Calu3 (cell line): ENCODE data around the gene FARSA. TPM values are rescaled to one million over a fixed set of nuclear protein-coding genes. Genes with fewer than 3 reads are reported as not detected.

ENCODE experiments used
- BruUV-seq: library from RNA; stranded (reverse); fragments of 400-500 nt; replicated peaks from 2 replicates; lab custom pipeline; 2021; lab: Mats Ljungman, UMichigan
- CTCF ChIA-PET: fragments of 300-600 bp; sonication (Branson Sonifier 250); formaldehyde crosslinking; loops from one replicate; lab custom pipeline; 2022; ENCODE audit warnings: antibody characterized with exemption; lab: Charles Lee
- DNase-seq: peaks from one replicate; pipeline ENCODE4 v3.0.0; 2022
- H3K27ac Mint-ChIP-seq: one replicate; pipeline ENCODE4 v1.8.0; 2022; ENCODE audit warnings: mixed read lengths; ENCODE audit not compliant: unreplicated experiment
- H3K27me3 Mint-ChIP-seq: one replicate; pipeline ENCODE4 v1.8.0; 2022; ENCODE audit warnings: mixed read lengths; ENCODE audit not compliant: unreplicated experiment
- H3K36me3 Mint-ChIP-seq: one replicate; pipeline ENCODE4 v1.8.0; 2022; ENCODE audit warnings: mild to moderate bottlenecking, moderate library complexity, mixed read lengths; ENCODE audit not compliant: insufficient read depth, unreplicated experiment
- H3K4me1 Mint-ChIP-seq: one replicate; pipeline ENCODE4 v1.8.0; 2022; ENCODE audit warnings: mild to moderate bottlenecking, low read depth, mixed read lengths; ENCODE audit not compliant: unreplicated experiment
- H3K4me3 Mint-ChIP-seq: one replicate; pipeline ENCODE4 v1.8.0; 2022; ENCODE audit warnings: mild to moderate bottlenecking, low read depth, moderate library complexity, mixed read lengths; ENCODE audit not compliant: unreplicated experiment
- H3K9me3 Mint-ChIP-seq: one replicate; pipeline ENCODE4 v1.8.0; 2022; ENCODE audit warnings: low read depth, mixed read lengths; ENCODE audit not compliant: unreplicated experiment
- intact Hi-C: fragments of 100-400 bp; cut with micrococcal nuclease; formaldehyde crosslinking; loops from one replicate; pipeline ENCODE4 v1.10.0; 2022; ENCODE audit not compliant: unreplicated experiment
- total RNA-seq: library from RNA; stranded (reverse); gene quantifications from 2 replicates; pipeline ENCODE4 v1.2.3, GENCODE V29; 2022
- TF ChIP-seq, protein P1 (sequence below): fragments of 200-600 bp; IDR thresholded peaks from one replicate; pipeline ENCODE4 v1.8.0; 2022; ENCODE audit warnings: antibody characterized with exemption; ENCODE audit not compliant: unreplicated experiment

FARSA gene
- total RNA-seq, 1 experiment from 2014 or later, result 72.8 TPM

- peaks cover 39% of the 10 kb centered on the region for H3K36me3 Mint-ChIP-seq
- H3K27ac Mint-ChIP-seq, result peak overlapping the region; percentile 74
- intact Hi-C loops, result no loop called here
- H3K4me3 Mint-ChIP-seq, result peak overlapping the region; percentile 73
- CTCF ChIA-PET, result no interaction called here
- H3K4me1 Mint-ChIP-seq, result peaks cover 7% of the 10 kb centered on the region
- H3K9me3 Mint-ChIP-seq, result peaks cover 3% of the 10 kb centered on the region
- DNase-seq, result no peak
- TF ChIP-seq, protein P1, sequence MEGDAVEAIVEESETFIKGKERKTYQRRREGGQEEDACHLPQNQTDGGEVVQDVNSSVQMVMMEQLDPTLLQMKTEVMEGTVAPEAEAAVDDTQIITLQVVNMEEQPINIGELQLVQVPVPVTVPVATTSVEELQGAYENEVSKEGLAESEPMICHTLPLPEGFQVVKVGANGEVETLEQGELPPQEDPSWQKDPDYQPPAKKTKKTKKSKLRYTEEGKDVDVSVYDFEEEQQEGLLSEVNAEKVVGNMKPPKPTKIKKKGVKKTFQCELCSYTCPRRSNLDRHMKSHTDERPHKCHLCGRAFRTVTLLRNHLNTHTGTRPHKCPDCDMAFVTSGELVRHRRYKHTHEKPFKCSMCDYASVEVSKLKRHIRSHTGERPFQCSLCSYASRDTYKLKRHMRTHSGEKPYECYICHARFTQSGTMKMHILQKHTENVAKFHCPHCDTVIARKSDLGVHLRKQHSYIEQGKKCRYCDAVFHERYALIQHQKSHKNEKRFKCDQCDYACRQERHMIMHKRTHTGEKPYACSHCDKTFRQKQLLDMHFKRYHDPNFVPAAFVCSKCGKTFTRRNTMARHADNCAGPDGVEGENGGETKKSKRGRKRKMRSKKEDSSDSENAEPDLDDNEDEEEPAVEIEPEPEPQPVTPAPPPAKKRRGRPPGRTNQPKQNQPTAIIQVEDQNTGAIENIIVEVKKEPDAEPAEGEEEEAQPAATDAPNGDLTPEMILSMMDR, result no peak
- no TSS peak for BruUV-seq
- peaks cover 15% of the 10 kb centered on the region for H3K27me3 Mint-ChIP-seq
Measured at GRCh38 chr19:12882589-12882988, 50.9 kb downstream of the FARSA start.

DNA sequence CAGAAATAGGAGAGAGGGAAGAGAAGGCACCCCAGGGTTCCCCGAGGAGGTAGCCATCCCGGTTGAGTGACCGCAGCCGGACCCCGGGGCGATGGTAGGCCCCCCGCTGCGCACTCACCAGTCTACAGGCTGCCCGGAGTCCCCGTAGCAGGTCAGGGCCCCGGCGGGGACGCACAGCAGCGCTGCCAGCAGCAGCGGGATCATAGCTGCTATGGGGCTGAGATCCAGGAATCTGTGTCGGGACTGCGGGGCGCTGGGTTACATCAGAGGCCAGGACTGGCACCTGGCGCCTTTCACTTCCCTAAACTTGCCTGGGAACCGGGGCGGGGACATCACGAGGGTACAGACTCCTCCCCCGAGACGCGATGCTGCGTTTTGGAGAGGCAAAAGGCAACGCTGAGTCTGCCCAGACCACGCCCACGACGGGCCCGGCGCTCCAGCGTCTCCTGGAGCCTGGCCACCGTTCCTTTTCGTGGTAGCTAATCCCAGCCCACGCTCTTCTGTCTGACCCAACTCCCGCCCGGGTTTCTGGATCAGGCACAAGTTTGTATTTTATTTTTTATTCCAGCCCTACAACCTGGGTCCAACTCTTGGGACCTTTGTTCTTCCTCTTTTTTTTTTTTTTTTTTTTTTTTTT, 52.2 kb downstream of the FARSA start, which contains the start of gene DNASE2:
DNASE2 (minus strand) TSS at position 278 of the 637 bp plus-strand sequence; CDS start at position 204, 74 bp downstream.
- DNase-seq, result peak; percentile 91
- Mint-ChIP-seq H3K4me1 (peaks cover 7% of the 10 kb centered on the region), H3K4me3 (peak within 1 kb of the TSS; percentile 73), H3K27me3 (peaks cover 8% of the 10 kb centered on the region), H3K9me3 (peaks cover 3% of the 10 kb centered on the region), H3K36me3 (peaks cover 42% of the 10 kb centered on the region), H3K27ac (peak within 1 kb of the TSS; percentile 74)
- TF ChIP-seq, protein P1, result no peak
- intact Hi-C loops, result no loop called here
- BruUV-seq, result no TSS peak
- CTCF ChIA-PET, result interaction anchor here (0.7 to 1.2 kb wide), 3 partner anchors 10 to 269 kb away, joined by 3 to 4 read pairs (median 3); partner anchors contain the start of genes GCDH, IER2 and STX10

DNA sequence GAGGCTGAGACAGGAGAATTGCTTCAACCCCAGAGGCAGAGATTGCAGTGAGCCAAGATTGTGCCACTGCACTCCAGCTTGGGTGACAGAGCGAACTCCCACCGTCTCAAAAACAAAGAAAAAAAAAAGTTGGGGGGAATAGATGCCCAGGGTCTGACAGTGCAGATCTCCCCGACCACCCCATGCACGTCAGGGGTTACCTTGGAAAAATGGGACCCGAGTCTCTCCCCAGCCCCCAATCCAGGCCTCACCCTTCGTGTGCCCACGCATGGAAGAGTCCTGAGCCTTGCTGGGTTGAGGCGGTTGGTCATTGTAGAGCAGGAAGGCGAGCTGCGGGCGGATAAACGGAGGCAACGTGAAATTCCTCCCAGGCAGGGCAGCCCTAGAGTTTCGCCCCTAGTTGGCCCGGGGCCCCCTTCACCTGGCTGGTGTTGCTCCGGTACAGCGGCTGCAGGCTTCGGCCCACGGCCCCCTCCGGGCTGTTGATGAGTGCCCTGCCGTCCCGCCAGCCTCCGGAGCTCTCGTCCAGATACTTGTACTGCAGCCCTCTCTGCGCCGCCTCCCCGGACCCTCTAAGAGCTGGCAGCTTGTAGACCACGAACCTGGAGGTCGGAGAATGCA, 52.9 kb downstream of the FARSA start:
- TSS peak; percentile 54 for BruUV-seq
- intact Hi-C loops, result no loop called here
- H3K36me3 Mint-ChIP-seq, result peaks cover 42% of the 10 kb centered on the region
- peak overlapping the region; percentile 73 for H3K4me3 Mint-ChIP-seq
- H3K4me1 Mint-ChIP-seq, result peaks cover 7% of the 10 kb centered on the region
- peaks cover 2% of the 10 kb centered on the region for H3K27me3 Mint-ChIP-seq
- TF ChIP-seq, protein P1, result no peak
- H3K27ac Mint-ChIP-seq, result no peak overlapping the region
- CTCF ChIA-PET, result interaction anchor here (0.5 to 1.2 kb wide), 2 partner anchors 17 to 127 kb away, joined by 3 to 11 read pairs; no protein-coding TSS in a partner anchor
- peaks cover 3% of the 10 kb centered on the region for H3K9me3 Mint-ChIP-seq
- DNase-seq, result no peak

DNA sequence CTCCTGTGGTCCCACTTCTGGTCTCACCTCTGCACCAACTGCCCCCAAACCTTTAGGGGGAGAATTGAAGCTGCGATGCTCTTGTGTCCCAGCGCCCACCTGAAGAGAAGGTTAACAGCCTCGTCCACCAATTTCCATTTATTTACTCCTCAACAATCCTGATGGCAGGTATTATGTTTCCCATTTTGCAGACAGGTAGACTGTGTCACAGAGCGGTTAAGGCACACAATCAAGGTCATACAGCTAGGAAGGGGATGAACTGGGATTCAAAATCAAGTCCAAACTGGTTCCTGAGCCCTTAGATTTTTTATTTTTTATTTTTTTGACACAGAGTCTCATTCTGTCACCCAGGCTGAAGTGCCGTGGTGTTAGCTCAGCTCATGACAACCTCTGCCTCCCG, 58.4 kb downstream of the FARSA start:
- H3K27me3 Mint-ChIP-seq, result no peaks in the 10 kb centered on the region
- intact Hi-C loops, result no loop called here
- peaks cover 39% of the 10 kb centered on the region for H3K36me3 Mint-ChIP-seq
- H3K4me1 Mint-ChIP-seq, result peaks cover 12% of the 10 kb centered on the region
- no peak overlapping the region for H3K4me3 Mint-ChIP-seq
- H3K27ac Mint-ChIP-seq, result no peak overlapping the region
- TF ChIP-seq, protein P1, result no peak
- no peaks in the 10 kb centered on the region for H3K9me3 Mint-ChIP-seq
- CTCF ChIA-PET, result no interaction called here
- no peak for DNase-seq
- no TSS peak for BruUV-seq
